ENCODE results near the gene RFC2. TPM values are rescaled to one million over a fixed set of nuclear protein-coding genes. Genes with fewer than 3 reads are reported as not detected.

RFC2 gene
- polyA plus RNA-seq, 1 experiment: 11.3 TPM

GRCh38 chr7:74236284-74236683 lies 17.9 kb downstream of the RFC2 start:
- CTCF ChIA-PET: interaction anchor here (0.8 kb wide), 1 partner anchor 30 kb away, joined by 3 read pairs; no protein-coding TSS in a partner anchor
- DNase-seq (ENCODE audit: low read depth, low spot score): no peak

GRCh38 chr7:74235518-74236268 lies 18.5 kb downstream of the RFC2 start:
- POLR2A ChIA-PET: no interaction called here
- no peak for DNase-seq (ENCODE audit: low read depth, low spot score)
- H3K27me3 ChIP-seq (ENCODE audit: control insufficient read depth, insufficient read depth, low read length): no peaks in the 10 kb centered on the region
- CTCF ChIA-PET: interaction anchor here (0.8 kb wide), 1 partner anchor 29 kb away, joined by 3 read pairs; no protein-coding TSS in a partner anchor
- H3K4me3 ChIP-seq (ENCODE audit: low read depth, low read length): no peak overlapping the region
- H3K9me3 ChIP-seq (ENCODE audit: control insufficient read depth, insufficient read depth, low read length): no peaks in the 10 kb centered on the region; the same call in 1 of the 2 replicates
- no peak overlapping the region for H3K27ac ChIP-seq (ENCODE audit: low read depth, low read length)
- TF ChIP-seq, protein P1, sequence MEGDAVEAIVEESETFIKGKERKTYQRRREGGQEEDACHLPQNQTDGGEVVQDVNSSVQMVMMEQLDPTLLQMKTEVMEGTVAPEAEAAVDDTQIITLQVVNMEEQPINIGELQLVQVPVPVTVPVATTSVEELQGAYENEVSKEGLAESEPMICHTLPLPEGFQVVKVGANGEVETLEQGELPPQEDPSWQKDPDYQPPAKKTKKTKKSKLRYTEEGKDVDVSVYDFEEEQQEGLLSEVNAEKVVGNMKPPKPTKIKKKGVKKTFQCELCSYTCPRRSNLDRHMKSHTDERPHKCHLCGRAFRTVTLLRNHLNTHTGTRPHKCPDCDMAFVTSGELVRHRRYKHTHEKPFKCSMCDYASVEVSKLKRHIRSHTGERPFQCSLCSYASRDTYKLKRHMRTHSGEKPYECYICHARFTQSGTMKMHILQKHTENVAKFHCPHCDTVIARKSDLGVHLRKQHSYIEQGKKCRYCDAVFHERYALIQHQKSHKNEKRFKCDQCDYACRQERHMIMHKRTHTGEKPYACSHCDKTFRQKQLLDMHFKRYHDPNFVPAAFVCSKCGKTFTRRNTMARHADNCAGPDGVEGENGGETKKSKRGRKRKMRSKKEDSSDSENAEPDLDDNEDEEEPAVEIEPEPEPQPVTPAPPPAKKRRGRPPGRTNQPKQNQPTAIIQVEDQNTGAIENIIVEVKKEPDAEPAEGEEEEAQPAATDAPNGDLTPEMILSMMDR (IDR thresholded peaks at IDR 0.05; ENCODE audit: low read depth, low read length): no peak

More at GRCh38 chr7:74236284-74236683, 17.9 kb downstream of the RFC2 start:
- Histone ChIP-seq H3K27me3 (ENCODE audit: control insufficient read depth, insufficient read depth, low read length) (no peaks in the 10 kb centered on the region), H3K9me3 (ENCODE audit: control insufficient read depth, insufficient read depth, low read length) (no peaks in the 10 kb centered on the region; the same call in 1 of the 2 replicates), H3K4me3 (ENCODE audit: low read depth, low read length) (no peak overlapping the region), H3K27ac (ENCODE audit: low read depth, low read length) (no peak overlapping the region)
- TF ChIP-seq, protein P1 (IDR thresholded peaks at IDR 0.05; ENCODE audit: low read depth, low read length): no peak
- POLR2A ChIA-PET: no interaction called here

DNA sequence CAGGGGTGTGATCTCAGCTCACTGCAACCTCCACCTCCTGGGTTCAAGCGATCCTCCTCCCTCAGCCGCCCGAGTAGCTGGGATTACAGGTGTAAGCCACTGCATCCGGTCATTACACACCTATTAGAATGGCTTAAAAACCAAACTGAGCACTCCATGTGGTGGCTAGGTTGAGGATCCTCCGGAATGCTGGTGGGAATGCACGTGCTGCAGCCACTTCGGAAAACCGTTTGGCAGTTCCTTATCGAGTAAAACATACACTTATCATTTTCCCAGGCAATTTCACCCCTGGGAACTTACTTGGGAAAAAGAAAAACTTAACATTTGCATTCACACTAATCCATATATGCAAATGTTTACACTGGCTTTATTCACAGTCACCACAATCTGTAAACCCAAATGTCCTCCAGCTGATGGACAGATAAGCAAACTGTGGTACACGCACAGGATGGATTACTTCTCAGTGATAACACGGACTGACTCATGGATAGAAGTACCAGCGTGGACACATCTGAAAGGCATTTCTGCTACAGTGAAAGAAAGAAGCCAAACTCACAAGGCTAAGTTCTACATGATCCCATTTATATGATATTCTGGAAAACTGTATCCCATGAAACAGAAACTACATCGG lies 20.4 kb downstream of the RFC2 start:
- Histone ChIP-seq H3K4me3 (ENCODE audit: low read depth, low read length) (no peak overlapping the region), H3K27me3 (ENCODE audit: control insufficient read depth, insufficient read depth, low read length) (no peaks in the 10 kb centered on the region), H3K27ac (ENCODE audit: low read depth, low read length) (peak overlapping the region; percentile 49), H3K9me3 (ENCODE audit: control insufficient read depth, insufficient read depth, low read length) (no peaks in the 10 kb centered on the region; the same call in 1 of the 2 replicates)
- peak; percentile 87 for DNase-seq (ENCODE audit: low read depth, low spot score)
- ChIA-PET POLR2A (interaction anchor here (0.6 to 0.8 kb wide), 2 partner anchors 13 to 137 kb away, joined by 3 read pairs; no protein-coding TSS in a partner anchor), CTCF (no interaction called here)
- TF ChIP-seq, protein P1 (IDR thresholded peaks at IDR 0.05; ENCODE audit: low read depth, low read length): no peak

DNA sequence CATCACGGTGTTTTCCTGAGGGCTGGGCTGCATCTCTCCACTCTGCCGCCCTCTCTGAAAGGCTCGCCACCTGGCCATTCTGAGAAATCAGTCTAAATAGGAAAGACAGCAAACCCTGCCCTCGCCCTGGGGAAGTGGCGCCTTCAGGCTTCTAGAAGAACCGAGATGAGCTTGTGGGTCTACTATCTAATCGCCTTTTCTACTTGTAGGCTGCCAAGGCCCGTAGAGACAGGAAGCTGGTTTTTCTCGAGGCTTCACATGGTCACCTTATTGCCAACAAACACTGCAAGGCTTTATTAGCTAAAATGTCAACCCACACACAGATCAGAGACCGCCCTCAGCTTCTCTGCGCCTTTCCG lies 23.0 kb downstream of the RFC2 start:
- TF ChIP-seq, protein P1 (IDR thresholded peaks at IDR 0.05; ENCODE audit: low read depth, low read length): no peak
- Histone ChIP-seq H3K4me3 (ENCODE audit: low read depth, low read length) (no peak overlapping the region), H3K27ac (ENCODE audit: low read depth, low read length) (no peak overlapping the region), H3K9me3 (ENCODE audit: control insufficient read depth, insufficient read depth, low read length) (no peaks in the 10 kb centered on the region; the same call in 1 of the 2 replicates), H3K27me3 (ENCODE audit: control insufficient read depth, insufficient read depth, low read length) (no peaks in the 10 kb centered on the region)
- no peak for DNase-seq (ENCODE audit: low read depth, low spot score)
- CTCF ChIA-PET: interaction anchor here (1.9 kb wide), 1 partner anchor 170 kb away, joined by 4 read pairs; no protein-coding TSS in a partner anchor
- POLR2A ChIA-PET: no interaction called here
